Keratinocyte (primary cell): Measurements from ENCODE around the gene PKD2. TPM values are rescaled to one million over a fixed set of nuclear protein-coding genes. Genes with fewer than 3 reads are reported as not detected.

ENCODE experiments used
- DNase-seq: peaks from one replicate; pipeline ENCODE4 v3.0.0-alpha.2; 2011; ENCODE audit warnings: low read depth, missing footprints, low spot score
- FAIRE-seq: peaks from 2 replicates; lab custom pipeline; 2011; peaks lifted over from hg19 to GRCh38; lab: Jason Lieb, UNC
- H2AFZ ChIP-seq: 2 replicates; pipeline ENCODE4 v1.6.0; 2012; ENCODE audit warnings: low read length, control low read depth, inconsistent platforms; ENCODE audit not compliant: control insufficient read depth
- H3K27ac ChIP-seq: 2 replicates; pipeline ENCODE4 v1.5.1; 2011; ENCODE audit warnings: low read length; ENCODE audit not compliant: control insufficient read depth, insufficient read depth
- H3K27me3 ChIP-seq: 3 replicates; pipeline ENCODE4 v1.6.0; 2011; ENCODE audit warnings: low read length; ENCODE audit not compliant: control insufficient read depth, insufficient read depth; ENCODE audit errors: extremely low read depth
- H3K36me3 ChIP-seq, 2 experiments: 2 replicates in 1 of 2; 3 replicates in 1 of 2; pipeline ENCODE4 v1.5.1; 2011; ENCODE audit warnings: low read length in 2 of 2, mild to moderate bottlenecking in 1 of 2; ENCODE audit not compliant: control insufficient read depth in 2 of 2, insufficient read depth in 2 of 2; ENCODE audit errors: extremely low read depth in 1 of 2
- H3K4me1 ChIP-seq: 3 replicates; pipeline ENCODE4 v1.5.1; 2011; ENCODE audit warnings: low read length; ENCODE audit not compliant: control insufficient read depth, insufficient read depth; ENCODE audit errors: extremely low read depth
- H3K4me2 ChIP-seq: 3 replicates; pipeline ENCODE4 v1.6.0; 2011; ENCODE audit warnings: low read depth, low read length; ENCODE audit not compliant: control insufficient read depth, insufficient read depth; ENCODE audit errors: extremely low read depth
- H3K4me3 ChIP-seq, 3 experiments: fragments of 200-600 bp in 1 of 3; sonication (generic) in 1 of 3; 2 replicates in 2 of 3; 3 replicates in 1 of 3; pipeline ENCODE4 v1.5.1; 2011 to 2016; ENCODE audit warnings: low read length in 3 of 3, mild to moderate bottlenecking in 3 of 3, control low read depth in 2 of 3, inconsistent platforms in 1 of 3, low read depth in 1 of 3, mixed read lengths in 1 of 3, mixed run types in 1 of 3, moderate library complexity in 1 of 3; ENCODE audit not compliant: control insufficient read depth in 2 of 3, insufficient read depth in 2 of 3; ENCODE audit errors: extremely low read depth in 1 of 3
- H3K79me2 ChIP-seq: 2 replicates; pipeline ENCODE4 v1.6.0; 2012; ENCODE audit warnings: low read length; ENCODE audit not compliant: control insufficient read depth, insufficient read depth
- H3K9ac ChIP-seq: 3 replicates; pipeline ENCODE4 v1.6.0; 2011; ENCODE audit warnings: low read length; ENCODE audit not compliant: control insufficient read depth, insufficient read depth; ENCODE audit errors: extremely low read depth
- H3K9me1 ChIP-seq: 3 replicates; pipeline ENCODE4 v1.6.0; 2011; ENCODE audit warnings: low read length; ENCODE audit not compliant: control insufficient read depth, insufficient read depth; ENCODE audit errors: extremely low read depth
- H3K9me3 ChIP-seq: 2 replicates; pipeline ENCODE4 v1.5.1; 2012; ENCODE audit warnings: low read depth, low read length; ENCODE audit not compliant: control insufficient read depth
- H4K20me1 ChIP-seq: 3 replicates; pipeline ENCODE4 v1.6.0; 2011; ENCODE audit warnings: low read length; ENCODE audit not compliant: control insufficient read depth, insufficient read depth; ENCODE audit errors: extremely low read depth
- EZH2 ChIP-seq: IDR thresholded peaks from one replicate; pipeline ENCODE4 v1.6.1; 2012; ENCODE audit warnings: inconsistent platforms, mild to moderate bottlenecking, low read length, moderate library complexity
- dilution Hi-C: fragments of 300-500 bp; cut with MboI; formaldehyde crosslinking; loops from one replicate; pipeline ENCODE4 v1.7.0; 2020; ENCODE audit warnings: low sequenced_read_pairs; ENCODE audit not compliant: extremely low pct_ligation_motif_present
- polyA plus RNA-seq, 5 experiments: library from polyadenylated mRNA; depleted of rRNA in 3 of 5; stranded (reverse) in 3 of 5; stranded (forward) in 1 of 5; unstranded in 1 of 5; fragments of >200 nt; gene quantifications; 1 replicate in 1 of 5; 2 replicates in 3 of 5; 3 replicates in 1 of 5; pipeline versions ENCODE4 v1.2.1 to v1.2.3, GENCODE V29; 2011 to 2012; ENCODE audit warnings: missing spikeins in 2 of 5, low read depth in 1 of 5, low replicate concordance in 1 of 5
- TF ChIP-seq, protein P1 (sequence below), 3 experiments: IDR thresholded peaks in 1 of 3; conservative IDR thresholded peaks in 1 of 3; optimal IDR thresholded peaks in 1 of 3; 2 replicates in 2 of 3; 3 replicates in 1 of 3; pipeline versions ENCODE3 to v1.5.1; 2011; ENCODE audit warnings: low read length in 3 of 3, mild to moderate bottlenecking in 3 of 3, moderate library complexity in 2 of 3, control low read depth in 1 of 3, inconsistent platforms in 1 of 3; ENCODE audit not compliant: insufficient read depth in 2 of 3; ENCODE audit errors: extremely low read depth in 1 of 3

Gene PKD2
- polyA plus RNA-seq, 1 donor (not counting 4 experiments of a cell fraction or from before 2014, with no cell fraction given) = 21.5 TPM

GRCh38 chr4:87982036-87982435 lies 25.4 kb upstream of the PKD2 start:
- no peaks in the 10 kb centered on the region for H3K27me3 ChIP-seq
- FAIRE-seq (no peak), DNase-seq (no peak)
- H3K9ac ChIP-seq = no peak overlapping the region
- TF ChIP-seq EZH2 = no peak
- TF ChIP-seq, protein P1, sequence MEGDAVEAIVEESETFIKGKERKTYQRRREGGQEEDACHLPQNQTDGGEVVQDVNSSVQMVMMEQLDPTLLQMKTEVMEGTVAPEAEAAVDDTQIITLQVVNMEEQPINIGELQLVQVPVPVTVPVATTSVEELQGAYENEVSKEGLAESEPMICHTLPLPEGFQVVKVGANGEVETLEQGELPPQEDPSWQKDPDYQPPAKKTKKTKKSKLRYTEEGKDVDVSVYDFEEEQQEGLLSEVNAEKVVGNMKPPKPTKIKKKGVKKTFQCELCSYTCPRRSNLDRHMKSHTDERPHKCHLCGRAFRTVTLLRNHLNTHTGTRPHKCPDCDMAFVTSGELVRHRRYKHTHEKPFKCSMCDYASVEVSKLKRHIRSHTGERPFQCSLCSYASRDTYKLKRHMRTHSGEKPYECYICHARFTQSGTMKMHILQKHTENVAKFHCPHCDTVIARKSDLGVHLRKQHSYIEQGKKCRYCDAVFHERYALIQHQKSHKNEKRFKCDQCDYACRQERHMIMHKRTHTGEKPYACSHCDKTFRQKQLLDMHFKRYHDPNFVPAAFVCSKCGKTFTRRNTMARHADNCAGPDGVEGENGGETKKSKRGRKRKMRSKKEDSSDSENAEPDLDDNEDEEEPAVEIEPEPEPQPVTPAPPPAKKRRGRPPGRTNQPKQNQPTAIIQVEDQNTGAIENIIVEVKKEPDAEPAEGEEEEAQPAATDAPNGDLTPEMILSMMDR (optimal IDR thresholded peaks at IDR 0.05 in 1 of 3, IDR thresholded peaks at IDR 0.05 in 1 of 3, conservative IDR thresholded peaks at IDR 0.05 in 1 of 3; ENCODE audit: extremely low read depth in 1 of 3, insufficient read depth in 2 of 3, low read length in 3 of 3) = no peak
- H3K36me3 ChIP-seq = no peaks in the 10 kb centered on the region
- dilution Hi-C loops = no loop called here
- H3K4me3 ChIP-seq = no peak overlapping the region
- no peaks in the 10 kb centered on the region for H3K9me1 ChIP-seq
- no peak overlapping the region for H2AFZ ChIP-seq
- no peaks in the 10 kb centered on the region for H3K9me3 ChIP-seq
- no peak overlapping the region for H3K27ac ChIP-seq
- no peaks in the 10 kb centered on the region for H3K4me1 ChIP-seq
- no peaks in the 10 kb centered on the region for H4K20me1 ChIP-seq
- no peaks in the 10 kb centered on the region for H3K79me2 ChIP-seq
- H3K4me2 ChIP-seq = no peak overlapping the region

GRCh38 chr4:87982446-87983010 lies 24.9 kb upstream of the PKD2 start:
- no peak overlapping the region for H3K4me2 ChIP-seq
- H3K4me3 ChIP-seq = no peak overlapping the region
- no peaks in the 10 kb centered on the region for H3K79me2 ChIP-seq
- no peaks in the 10 kb centered on the region for H3K9me1 ChIP-seq
- dilution Hi-C loops = no loop called here
- TF ChIP-seq, protein P1 (optimal IDR thresholded peaks at IDR 0.05 in 1 of 3, IDR thresholded peaks at IDR 0.05 in 1 of 3, conservative IDR thresholded peaks at IDR 0.05 in 1 of 3; ENCODE audit: extremely low read depth in 1 of 3, insufficient read depth in 2 of 3, low read length in 3 of 3) = no peak
- TF ChIP-seq EZH2 = no peak
- H3K27me3 ChIP-seq = no peaks in the 10 kb centered on the region
- DNase-seq (no peak), FAIRE-seq (no peak)
- H2AFZ ChIP-seq = no peak overlapping the region
- H3K36me3 ChIP-seq = no peaks in the 10 kb centered on the region
- H3K27ac ChIP-seq = no peak overlapping the region
- no peaks in the 10 kb centered on the region for H4K20me1 ChIP-seq
- no peak overlapping the region for H3K9ac ChIP-seq
- H3K9me3 ChIP-seq = no peaks in the 10 kb centered on the region
- H3K4me1 ChIP-seq = no peaks in the 10 kb centered on the region
